ENCODE data around the gene ALAS1.
A peak's percentile ranks its signal among the peaks of the same experiment; 100 is the strongest.

Gene ALAS1

DNA sequence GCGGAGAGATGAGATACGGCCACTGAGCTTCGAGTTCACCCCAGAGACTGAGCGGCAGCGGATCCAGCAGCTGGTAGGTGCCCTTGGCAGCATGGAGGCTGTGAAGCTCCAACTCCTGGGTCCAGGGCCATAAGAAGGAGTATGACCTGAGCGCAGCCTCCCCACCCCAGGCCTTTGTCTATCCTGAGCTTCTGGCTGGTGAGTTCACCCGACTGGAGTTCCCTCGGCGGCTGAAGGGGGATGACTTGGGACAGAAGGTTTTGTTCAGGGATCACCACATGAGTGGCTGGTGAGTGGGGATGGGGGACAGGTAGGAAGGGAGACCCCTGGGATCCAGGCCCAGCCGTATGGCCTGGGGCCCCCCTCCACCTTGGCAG, 50.2 kb downstream of the ALAS1 start:
- Histone ChIP-seq H3K27ac (ENCODE audit: low read depth, low read length) (no peak overlapping the region), H3K36me3 (ENCODE audit: control insufficient read depth in 1 of 2, insufficient read depth in 2 of 2, low read length in 2 of 2) (peaks cover 16 to 33% of the 10 kb centered on the region in 2 donors), H3K27me3 (ENCODE audit: control insufficient read depth in 1 of 2, insufficient read depth in 2 of 2, low read length in 2 of 2) (no peaks in the 10 kb centered on the region), H3K4me3 (ENCODE audit: low read depth in 1 of 2, low read length in 2 of 2) (no peak overlapping the region), H3K4me1 (ENCODE audit: control insufficient read depth in 1 of 2, insufficient read depth in 2 of 2, low read length in 2 of 2) (peaks cover 4 to 42% of the 10 kb centered on the region in 2 donors), H3K9me3 (ENCODE audit: control insufficient read depth in 1 of 2, low read length in 2 of 2) (no peaks in the 10 kb centered on the region), H3K9ac (ENCODE audit: low read depth in 1 of 2, low read length in 2 of 2) (no peak overlapping the region)

DNA sequence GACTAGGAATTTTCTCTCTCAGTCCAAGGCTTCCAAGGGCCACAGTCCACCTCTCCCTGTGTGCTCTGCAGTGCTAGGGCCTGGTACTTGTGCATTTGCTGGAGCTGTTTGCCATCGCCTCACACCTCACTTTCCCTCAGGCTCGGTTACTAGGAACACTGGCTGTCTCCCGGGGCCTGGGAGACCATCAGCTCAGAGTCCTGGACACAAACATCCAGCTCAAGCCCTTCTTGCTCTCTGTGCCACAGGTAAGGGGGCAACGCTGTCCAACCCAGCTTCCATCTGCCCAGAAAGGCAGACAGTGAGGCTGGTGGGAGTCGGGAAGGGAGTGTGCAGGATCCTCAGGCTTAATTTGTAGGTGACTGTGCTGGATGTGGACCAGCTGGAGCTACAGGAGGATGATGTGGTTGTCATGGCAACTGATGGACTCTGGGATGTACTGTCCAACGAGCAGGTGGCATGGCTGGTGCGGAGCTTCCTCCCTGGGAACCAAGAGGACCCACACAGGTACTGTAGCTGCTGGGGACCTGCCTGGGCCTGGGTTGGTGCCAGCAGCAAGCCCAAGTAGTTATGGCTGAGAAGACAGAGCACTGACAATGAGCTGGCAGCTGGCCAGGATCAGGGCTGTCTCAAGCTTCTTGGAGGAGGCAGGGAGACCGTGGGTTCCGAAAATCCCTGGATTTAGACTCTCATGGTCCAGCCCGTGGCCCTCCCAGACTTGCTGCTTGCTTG, 51.0 kb downstream of the ALAS1 start:
- Histone ChIP-seq H3K9ac (ENCODE audit: low read depth in 1 of 2, low read length in 2 of 2) (no peak overlapping the region), H3K36me3 (ENCODE audit: control insufficient read depth in 1 of 2, insufficient read depth in 2 of 2, low read length in 2 of 2) (peaks cover 22 to 41% of the 10 kb centered on the region in 2 donors), H3K27ac (ENCODE audit: low read depth, low read length) (no peak overlapping the region), H3K27me3 (ENCODE audit: control insufficient read depth in 1 of 2, insufficient read depth in 2 of 2, low read length in 2 of 2) (no peaks in the 10 kb centered on the region), H3K4me3 (ENCODE audit: low read depth in 1 of 2, low read length in 2 of 2) (no peak overlapping the region), H3K9me3 (ENCODE audit: control insufficient read depth in 1 of 2, low read length in 2 of 2) (no peaks in the 10 kb centered on the region), H3K4me1 (ENCODE audit: control insufficient read depth in 1 of 2, insufficient read depth in 2 of 2, low read length in 2 of 2) (peaks cover 11 to 47% of the 10 kb centered on the region in 2 donors)

DNA sequence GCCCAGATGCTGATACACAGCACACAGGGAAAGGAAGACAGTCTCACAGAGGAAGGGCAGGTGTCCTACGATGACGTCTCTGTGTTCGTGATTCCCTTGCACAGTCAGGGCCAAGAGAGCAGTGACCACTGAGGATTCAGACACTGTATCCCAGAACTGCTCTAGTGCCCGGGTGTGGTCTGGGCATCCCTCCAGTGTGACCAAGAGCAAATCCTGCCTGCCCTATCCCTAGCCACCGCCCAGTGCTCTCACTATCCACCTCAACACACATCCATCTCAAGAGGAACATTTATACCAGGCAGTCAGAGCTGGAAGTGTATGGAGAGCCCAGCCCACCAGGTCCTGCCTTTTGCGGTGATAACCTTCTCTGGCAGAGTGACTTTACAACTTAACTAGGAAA, 51.7 kb downstream of the ALAS1 start:
- H3K27ac ChIP-seq (ENCODE audit: low read depth, low read length), result no peak overlapping the region
- peaks cover 12 to 43% of the 10 kb centered on the region in 2 donors for H3K4me1 ChIP-seq (ENCODE audit: control insufficient read depth in 1 of 2, insufficient read depth in 2 of 2, low read length in 2 of 2)

DNA sequence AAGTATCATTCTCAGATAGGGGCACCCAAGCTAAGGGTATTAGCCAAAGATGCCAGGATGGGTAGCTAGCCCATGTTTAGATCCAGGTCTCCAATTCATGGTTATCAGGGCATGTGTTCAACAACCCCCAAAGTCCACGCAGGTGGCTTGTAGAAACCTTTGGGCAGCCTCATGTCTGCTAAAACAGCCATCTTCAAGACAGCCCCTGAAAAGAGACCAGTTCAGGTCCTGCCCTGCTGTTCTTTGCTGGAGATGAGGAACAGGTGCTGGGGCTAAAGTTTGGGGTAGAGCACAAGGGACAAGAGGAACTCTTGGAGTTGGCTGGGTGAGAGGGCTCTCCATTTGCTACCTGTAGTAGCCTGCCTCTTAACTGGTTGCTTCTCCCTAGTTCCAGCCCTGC, 52.2 kb downstream of the ALAS1 start:
- Histone ChIP-seq H3K27ac (ENCODE audit: low read depth, low read length) (no peak overlapping the region), H3K4me3 (ENCODE audit: low read depth in 1 of 2, low read length in 2 of 2) (no peak overlapping the region), H3K4me1 (ENCODE audit: control insufficient read depth in 1 of 2, insufficient read depth in 2 of 2, low read length in 2 of 2) (peaks cover 12 to 39% of the 10 kb centered on the region in 2 donors), H3K36me3 (ENCODE audit: control insufficient read depth in 1 of 2, insufficient read depth in 2 of 2, low read length in 2 of 2) (peaks cover 27 to 49% of the 10 kb centered on the region in 2 donors), H3K27me3 (ENCODE audit: control insufficient read depth in 1 of 2, insufficient read depth in 2 of 2, low read length in 2 of 2) (no peaks in the 10 kb centered on the region), H3K9ac (ENCODE audit: low read depth in 1 of 2, low read length in 2 of 2) (no peak overlapping the region), H3K9me3 (ENCODE audit: control insufficient read depth in 1 of 2, low read length in 2 of 2) (no peaks in the 10 kb centered on the region)

More for the DNA sequence above, 51.7 kb downstream of the ALAS1 start:
- Histone ChIP-seq H3K36me3 (ENCODE audit: control insufficient read depth in 1 of 2, insufficient read depth in 2 of 2, low read length in 2 of 2) (peaks cover 27 to 48% of the 10 kb centered on the region in 2 donors), H3K27me3 (ENCODE audit: control insufficient read depth in 1 of 2, insufficient read depth in 2 of 2, low read length in 2 of 2) (no peaks in the 10 kb centered on the region), H3K9ac (ENCODE audit: low read depth in 1 of 2, low read length in 2 of 2) (no peak overlapping the region), H3K9me3 (ENCODE audit: control insufficient read depth in 1 of 2, low read length in 2 of 2) (no peaks in the 10 kb centered on the region), H3K4me3 (ENCODE audit: low read depth in 1 of 2, low read length in 2 of 2) (no peak overlapping the region)

DNA sequence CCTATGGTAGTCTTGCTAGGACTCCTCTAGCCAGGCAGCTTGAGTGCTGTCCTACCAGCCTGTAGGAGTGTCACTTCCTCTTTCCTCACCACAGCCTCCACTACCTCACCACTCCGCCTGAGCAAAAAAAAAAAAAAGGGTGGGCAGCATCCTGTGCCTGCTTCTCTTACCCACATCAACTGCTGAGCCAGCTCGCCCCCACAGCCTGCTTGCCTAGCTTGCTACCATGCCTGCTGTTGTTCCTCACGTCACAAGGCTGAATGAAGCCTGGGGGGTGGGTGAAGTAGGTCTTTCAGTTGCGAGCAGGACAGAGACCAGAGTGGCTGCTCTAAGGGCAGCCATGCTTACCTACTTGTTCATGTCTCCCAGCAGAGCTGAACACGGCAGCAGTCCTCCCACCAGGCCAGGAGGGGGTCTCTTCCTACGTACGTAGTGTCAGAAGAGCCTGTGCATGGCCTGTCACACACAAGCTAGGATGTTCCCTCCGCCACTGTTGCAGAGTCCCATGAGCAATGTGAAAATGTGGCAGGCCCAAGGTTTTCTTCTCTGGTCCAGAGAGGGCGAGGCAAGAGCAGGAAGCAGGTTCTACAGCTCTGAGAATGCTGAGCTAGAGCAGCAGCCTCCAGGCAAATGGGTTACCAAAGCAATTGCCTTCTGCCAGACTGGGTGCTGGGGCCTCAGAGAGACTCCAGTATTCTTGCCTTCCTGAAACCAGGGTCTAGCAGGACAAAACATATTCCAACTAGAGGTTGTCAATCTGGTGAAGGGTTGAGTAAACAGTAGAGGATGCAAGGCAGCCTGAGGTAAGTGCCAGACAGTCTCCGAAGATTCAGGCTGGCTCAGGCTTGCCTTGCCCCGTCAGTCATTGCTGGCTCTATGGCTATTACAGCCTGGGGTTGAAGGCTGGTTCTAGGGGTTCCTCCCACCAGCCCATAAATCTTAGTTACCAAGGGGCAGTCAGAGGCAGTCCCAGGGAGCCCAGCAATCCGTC, 55.6 kb downstream of the ALAS1 start:
- H3K27ac ChIP-seq (ENCODE audit: low read depth, low read length), result peak overlapping the region; percentile 42
- H3K9me3 ChIP-seq (ENCODE audit: control insufficient read depth in 1 of 2, low read length in 2 of 2), result no peaks in the 10 kb centered on the region
- H3K4me1 ChIP-seq (ENCODE audit: control insufficient read depth in 1 of 2, insufficient read depth in 2 of 2, low read length in 2 of 2), result peaks cover 8 to 13% of the 10 kb centered on the region in 2 donors
- peaks cover 60 to 81% of the 10 kb centered on the region in 2 donors for H3K36me3 ChIP-seq (ENCODE audit: control insufficient read depth in 1 of 2, insufficient read depth in 2 of 2, low read length in 2 of 2)
- no peaks in the 10 kb centered on the region for H3K27me3 ChIP-seq (ENCODE audit: control insufficient read depth in 1 of 2, insufficient read depth in 2 of 2, low read length in 2 of 2)
- no peak overlapping the region for H3K4me3 ChIP-seq (ENCODE audit: low read depth in 1 of 2, low read length in 2 of 2)
- no peak overlapping the region for H3K9ac ChIP-seq (ENCODE audit: low read depth in 1 of 2, low read length in 2 of 2)

DNA sequence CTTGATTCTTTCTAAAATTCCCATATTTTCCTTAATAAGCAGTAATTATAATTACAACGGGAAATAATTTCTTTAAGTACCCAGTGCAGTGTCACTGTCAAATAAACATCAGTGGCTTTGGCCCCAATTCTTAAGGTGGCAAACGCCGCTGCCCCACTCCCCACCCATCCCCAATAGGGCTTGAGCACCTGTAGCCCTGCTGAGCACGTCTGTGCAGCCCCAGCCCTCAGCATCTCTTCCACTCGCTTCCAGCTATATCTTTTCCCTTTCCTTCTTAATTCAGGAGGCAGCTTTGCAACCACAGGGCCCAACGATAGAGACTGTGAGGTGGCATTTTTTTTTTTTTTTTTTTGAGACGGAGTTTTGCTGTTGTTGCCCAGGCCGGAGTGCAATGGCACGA, 56.6 kb downstream of the ALAS1 start:
- H3K4me1 ChIP-seq (ENCODE audit: control insufficient read depth in 1 of 2, insufficient read depth in 2 of 2, low read length in 2 of 2), result peaks cover 8 to 13% of the 10 kb centered on the region in 2 donors
- no peaks in the 10 kb centered on the region for H3K9me3 ChIP-seq (ENCODE audit: control insufficient read depth in 1 of 2, low read length in 2 of 2)
- H3K36me3 ChIP-seq (ENCODE audit: control insufficient read depth in 1 of 2, insufficient read depth in 2 of 2, low read length in 2 of 2), result peaks cover 65 to 81% of the 10 kb centered on the region in 2 donors
- H3K4me3 ChIP-seq (ENCODE audit: low read depth in 1 of 2, low read length in 2 of 2), result no peak overlapping the region
- no peak overlapping the region for H3K27ac ChIP-seq (ENCODE audit: low read depth, low read length)
- H3K9ac ChIP-seq (ENCODE audit: low read depth in 1 of 2, low read length in 2 of 2), result no peak overlapping the region
- no peaks in the 10 kb centered on the region for H3K27me3 ChIP-seq (ENCODE audit: control insufficient read depth in 1 of 2, insufficient read depth in 2 of 2, low read length in 2 of 2)

DNA sequence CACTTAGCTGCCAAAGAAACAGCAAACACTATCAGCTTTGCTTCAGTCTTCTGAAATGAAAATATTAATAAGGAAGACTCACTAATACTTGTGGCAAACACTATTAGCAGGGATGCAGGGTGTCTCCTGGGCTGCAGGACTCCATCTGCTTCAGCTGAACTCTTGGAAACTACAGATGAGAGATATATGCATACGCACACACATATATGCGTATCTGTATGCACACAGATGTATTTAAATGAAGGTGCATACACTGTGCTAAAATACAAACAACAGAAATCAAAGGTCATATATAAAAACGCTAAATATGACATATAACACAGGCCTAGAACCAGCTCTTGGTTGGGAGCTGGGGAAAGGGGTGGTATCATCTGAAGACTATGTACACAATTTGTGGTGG, 58.2 kb downstream of the ALAS1 start:
- H3K9ac ChIP-seq (ENCODE audit: low read depth in 1 of 2, low read length in 2 of 2), result no peak overlapping the region
- no peaks in the 10 kb centered on the region for H3K9me3 ChIP-seq (ENCODE audit: control insufficient read depth in 1 of 2, low read length in 2 of 2)
- peaks cover 62 to 91% of the 10 kb centered on the region in 2 donors for H3K36me3 ChIP-seq (ENCODE audit: control insufficient read depth in 1 of 2, insufficient read depth in 2 of 2, low read length in 2 of 2)
- H3K4me3 ChIP-seq (ENCODE audit: low read depth in 1 of 2, low read length in 2 of 2), result no peak overlapping the region
- H3K27ac ChIP-seq (ENCODE audit: low read depth, low read length), result no peak overlapping the region
- no peaks in the 10 kb centered on the region for H3K27me3 ChIP-seq (ENCODE audit: control insufficient read depth in 1 of 2, insufficient read depth in 2 of 2, low read length in 2 of 2)
- H3K4me1 ChIP-seq (ENCODE audit: control insufficient read depth in 1 of 2, insufficient read depth in 2 of 2, low read length in 2 of 2), result peaks cover 8 to 13% of the 10 kb centered on the region in 2 donors

DNA sequence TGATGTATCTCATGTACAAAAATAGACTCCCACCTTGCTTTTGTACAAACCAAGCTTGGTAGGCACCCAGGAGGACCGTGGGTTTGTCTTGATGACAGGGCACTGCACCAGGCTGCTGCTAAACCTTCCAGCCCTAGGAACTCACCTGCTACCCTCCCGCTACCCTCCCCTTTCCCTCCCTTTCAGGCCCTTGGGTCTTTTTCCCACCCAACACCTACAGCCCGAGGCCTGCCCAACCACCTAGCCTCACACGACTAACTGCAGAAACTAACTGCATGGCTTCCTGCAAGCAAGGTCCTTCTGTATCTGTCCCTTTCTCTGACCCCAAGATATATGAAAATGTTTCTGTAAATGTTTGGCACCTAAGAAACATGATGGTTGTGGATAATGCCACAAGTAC, 58.7 kb downstream of the ALAS1 start:
- no peaks in the 10 kb centered on the region for H3K27me3 ChIP-seq (ENCODE audit: control insufficient read depth in 1 of 2, insufficient read depth in 2 of 2, low read length in 2 of 2)
- no peak overlapping the region for H3K4me3 ChIP-seq (ENCODE audit: low read depth in 1 of 2, low read length in 2 of 2)
- H3K27ac ChIP-seq (ENCODE audit: low read depth, low read length), result no peak overlapping the region
- H3K36me3 ChIP-seq (ENCODE audit: control insufficient read depth in 1 of 2, insufficient read depth in 2 of 2, low read length in 2 of 2), result peaks cover 62 to 93% of the 10 kb centered on the region in 2 donors
- H3K9ac ChIP-seq (ENCODE audit: low read depth in 1 of 2, low read length in 2 of 2), result no peak overlapping the region
- H3K9me3 ChIP-seq (ENCODE audit: control insufficient read depth in 1 of 2, low read length in 2 of 2), result no peaks in the 10 kb centered on the region
- peaks cover 8 to 13% of the 10 kb centered on the region in 2 donors for H3K4me1 ChIP-seq (ENCODE audit: control insufficient read depth in 1 of 2, insufficient read depth in 2 of 2, low read length in 2 of 2)

DNA sequence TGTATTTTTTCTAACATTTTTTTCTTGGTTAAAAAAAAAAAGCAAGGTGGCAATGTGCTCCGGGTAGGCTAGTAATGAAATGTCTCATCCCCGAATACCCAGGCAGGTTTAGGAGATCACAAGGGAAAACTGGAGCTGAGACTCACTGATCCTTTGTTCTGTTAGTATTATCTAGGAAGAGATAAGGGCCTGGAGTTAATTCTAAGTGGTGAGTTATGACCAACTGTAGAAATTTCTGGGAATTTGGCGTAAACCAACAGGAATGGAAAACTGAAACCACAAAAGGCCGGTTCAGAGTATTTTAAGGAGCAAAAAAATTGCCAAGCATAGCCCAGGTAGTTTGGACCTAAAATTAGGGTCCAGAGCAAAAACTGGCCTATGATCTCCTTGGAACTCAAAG, 60.0 kb downstream of the ALAS1 start:
- H3K9ac ChIP-seq (ENCODE audit: low read depth in 1 of 2, low read length in 2 of 2), result no peak overlapping the region
- H3K27ac ChIP-seq (ENCODE audit: low read depth, low read length), result no peak overlapping the region
- no peaks in the 10 kb centered on the region for H3K9me3 ChIP-seq (ENCODE audit: control insufficient read depth in 1 of 2, low read length in 2 of 2)
- peaks cover 71 to 95% of the 10 kb centered on the region in 2 donors for H3K36me3 ChIP-seq (ENCODE audit: control insufficient read depth in 1 of 2, insufficient read depth in 2 of 2, low read length in 2 of 2)
- H3K27me3 ChIP-seq (ENCODE audit: control insufficient read depth in 1 of 2, insufficient read depth in 2 of 2, low read length in 2 of 2), result no peaks in the 10 kb centered on the region
- H3K4me1 ChIP-seq (ENCODE audit: control insufficient read depth in 1 of 2, insufficient read depth in 2 of 2, low read length in 2 of 2), result peaks cover 8 to 12% of the 10 kb centered on the region in 2 donors
- no peak overlapping the region for H3K4me3 ChIP-seq (ENCODE audit: low read depth in 1 of 2, low read length in 2 of 2)

DNA sequence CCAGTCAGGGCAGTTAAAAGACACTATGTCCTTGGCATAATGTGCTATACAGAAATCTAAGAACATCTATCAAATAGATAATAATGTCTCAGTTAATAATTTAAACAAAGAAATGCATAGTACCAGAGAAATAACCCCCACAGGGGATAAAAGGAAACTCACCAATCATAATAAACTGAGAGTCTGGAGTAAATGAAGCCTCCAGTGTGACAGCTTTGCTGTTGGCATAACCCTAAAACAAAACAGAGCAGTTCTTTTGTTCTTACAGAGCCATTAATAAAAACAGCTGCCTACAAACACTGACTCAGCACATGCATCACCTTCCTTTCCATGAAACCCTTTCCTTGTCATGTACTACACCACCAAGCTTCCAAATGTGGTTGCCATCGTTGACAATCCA, 61.1 kb downstream of the ALAS1 start:
- H3K27me3 ChIP-seq (ENCODE audit: control insufficient read depth in 1 of 2, insufficient read depth in 2 of 2, low read length in 2 of 2), result no peaks in the 10 kb centered on the region
- peaks cover under 1 to 1% of the 10 kb centered on the region in 2 donors for H3K4me1 ChIP-seq (ENCODE audit: control insufficient read depth in 1 of 2, insufficient read depth in 2 of 2, low read length in 2 of 2)
- H3K36me3 ChIP-seq (ENCODE audit: control insufficient read depth in 1 of 2, insufficient read depth in 2 of 2, low read length in 2 of 2), result peaks cover 71 to 95% of the 10 kb centered on the region in 2 donors
- H3K27ac ChIP-seq (ENCODE audit: low read depth, low read length), result no peak overlapping the region
- H3K9ac ChIP-seq (ENCODE audit: low read depth in 1 of 2, low read length in 2 of 2), result no peak overlapping the region
- H3K9me3 ChIP-seq (ENCODE audit: control insufficient read depth in 1 of 2, low read length in 2 of 2), result no peaks in the 10 kb centered on the region
- no peak overlapping the region for H3K4me3 ChIP-seq (ENCODE audit: low read depth in 1 of 2, low read length in 2 of 2)

All from duodenal mucosa (tissue), 2 donors.